ENCODE results near the gene PPP1R12A. TPM values are rescaled to one million over a fixed set of nuclear protein-coding genes. Genes with fewer than 3 reads are reported as not detected.
A peak's percentile ranks its signal among the peaks of the same experiment; 100 is the strongest.

PPP1R12A gene
- total RNA-seq, 2 experiments from 2014 or later: 65.6 to 76.4 TPM

- Histone ChIP-seq H3K4me3 (ENCODE audit: low read length) (no peak overlapping the region), H3K36me3 (ENCODE audit: insufficient read depth, low read length) (peaks cover 43% of the 10 kb centered on the region), H3K27me3 (ENCODE audit: control insufficient read depth in 1 of 2, insufficient read depth in 2 of 2, low read length in 2 of 2) (no peaks in the 10 kb centered on the region), H3K4me1 (ENCODE audit: insufficient read depth, low read length) (peaks cover 10% of the 10 kb centered on the region), H3K27ac (ENCODE audit: low read depth in 1 of 2, low read length in 2 of 2) (no peak overlapping the region), H3K9me3 (ENCODE audit: control insufficient read depth in 1 of 2, insufficient read depth in 1 of 2, low read length in 2 of 2) (peaks cover under 1 to 2% of the 10 kb centered on the region in 2 experiments)
- H3K27ac Mint-ChIP-seq: no peak overlapping the region
- no peak for TF ChIP-seq CTCF (IDR thresholded peaks at IDR 0.05)
- no peaks in the 10 kb centered on the region for H3K27me3 Mint-ChIP-seq
- peaks cover 13% of the 10 kb centered on the region for H3K9me3 Mint-ChIP-seq
- ChIA-PET POLR2A (no interaction called here), CTCF (interaction anchor here (1.0 kb wide), 1 partner anchor 9 kb away, joined by 3 read pairs; no protein-coding TSS in a partner anchor)
- intact Hi-C loops (cut with DNase I, micrococcal nuclease): no loop called here
- ATAC-seq (ENCODE audit: poor library complexity) (no peak), DNase-seq (no peak)
- peaks cover 60% of the 10 kb centered on the region for H3K4me1 Mint-ChIP-seq (ENCODE audit: low read depth)
- peaks cover 81% of the 10 kb centered on the region for H3K36me3 Mint-ChIP-seq (ENCODE audit: low read depth)
- no peak overlapping the region for H3K4me3 Mint-ChIP-seq
Measured at GRCh38 chr12:79843978-79844377, 90.9 kb downstream of the PPP1R12A start.

- no peaks in the 10 kb centered on the region for H3K27me3 Mint-ChIP-seq
- H3K9me3 Mint-ChIP-seq: peaks cover 13% of the 10 kb centered on the region
- ChIA-PET CTCF (no interaction called here), POLR2A (no interaction called here)
- DNase-seq: no peak
- intact Hi-C loops (cut with DNase I, micrococcal nuclease): no loop called here
- no peaks in the 10 kb centered on the region for H3K27me3 ChIP-seq (ENCODE audit: control insufficient read depth in 1 of 2, insufficient read depth in 2 of 2, low read length in 2 of 2)
- TF ChIP-seq CTCF (IDR thresholded peaks at IDR 0.05): no peak
- no peak overlapping the region for H3K4me3 ChIP-seq (ENCODE audit: low read length)
- H3K27ac ChIP-seq (ENCODE audit: low read depth in 1 of 2, low read length in 2 of 2): no peak overlapping the region
- H3K36me3 Mint-ChIP-seq (ENCODE audit: low read depth): peaks cover 90% of the 10 kb centered on the region
- peaks cover 46% of the 10 kb centered on the region for H3K36me3 ChIP-seq (ENCODE audit: insufficient read depth, low read length)
- H3K9me3 ChIP-seq (ENCODE audit: control insufficient read depth in 1 of 2, insufficient read depth in 1 of 2, low read length in 2 of 2): peaks cover 8 to 9% of the 10 kb centered on the region in 2 experiments
- no peak overlapping the region for H3K4me3 Mint-ChIP-seq
- ATAC-seq (ENCODE audit: poor library complexity): no peak
- peaks cover 53% of the 10 kb centered on the region for H3K4me1 Mint-ChIP-seq (ENCODE audit: low read depth)
- peaks cover 4% of the 10 kb centered on the region for H3K4me1 ChIP-seq (ENCODE audit: insufficient read depth, low read length)
- H3K27ac Mint-ChIP-seq: no peak overlapping the region
Measured at GRCh38 chr12:79842630-79843029, 92.3 kb downstream of the PPP1R12A start.

- Histone ChIP-seq H3K4me1 (ENCODE audit: insufficient read depth, low read length) (peaks cover 4% of the 10 kb centered on the region), H3K9me3 (ENCODE audit: control insufficient read depth in 1 of 2, insufficient read depth in 1 of 2, low read length in 2 of 2) (peaks cover 8 to 9% of the 10 kb centered on the region in 2 experiments), H3K4me3 (ENCODE audit: low read length) (no peak overlapping the region), H3K27ac (ENCODE audit: low read depth in 1 of 2, low read length in 2 of 2) (no peak overlapping the region), H3K36me3 (ENCODE audit: insufficient read depth, low read length) (peaks cover 46% of the 10 kb centered on the region), H3K27me3 (ENCODE audit: control insufficient read depth in 1 of 2, insufficient read depth in 2 of 2, low read length in 2 of 2) (no peaks in the 10 kb centered on the region)
- ATAC-seq (ENCODE audit: poor library complexity) (no peak), DNase-seq (no peak)
- peaks cover 13% of the 10 kb centered on the region for H3K9me3 Mint-ChIP-seq
- ChIA-PET CTCF (no interaction called here), POLR2A (interaction anchor here (0.7 kb wide), 1 partner anchor 436 kb away, joined by 4 read pairs; no protein-coding TSS in a partner anchor)
- H3K4me3 Mint-ChIP-seq: no peak overlapping the region
- H3K4me1 Mint-ChIP-seq (ENCODE audit: low read depth): peaks cover 51% of the 10 kb centered on the region
- no peaks in the 10 kb centered on the region for H3K27me3 Mint-ChIP-seq
- H3K27ac Mint-ChIP-seq: peak overlapping the region; percentile 40
- H3K36me3 Mint-ChIP-seq (ENCODE audit: low read depth): peaks cover 86% of the 10 kb centered on the region
- no peak for TF ChIP-seq CTCF (IDR thresholded peaks at IDR 0.05)
- intact Hi-C loops (cut with DNase I, micrococcal nuclease): no loop called here
Measured at GRCh38 chr12:79841878-79842265, 93.0 kb downstream of the PPP1R12A start.

Data from CD4-positive, alpha-beta T cell (primary cell).